ENCODE measurements around the gene ASB15.

DNA sequence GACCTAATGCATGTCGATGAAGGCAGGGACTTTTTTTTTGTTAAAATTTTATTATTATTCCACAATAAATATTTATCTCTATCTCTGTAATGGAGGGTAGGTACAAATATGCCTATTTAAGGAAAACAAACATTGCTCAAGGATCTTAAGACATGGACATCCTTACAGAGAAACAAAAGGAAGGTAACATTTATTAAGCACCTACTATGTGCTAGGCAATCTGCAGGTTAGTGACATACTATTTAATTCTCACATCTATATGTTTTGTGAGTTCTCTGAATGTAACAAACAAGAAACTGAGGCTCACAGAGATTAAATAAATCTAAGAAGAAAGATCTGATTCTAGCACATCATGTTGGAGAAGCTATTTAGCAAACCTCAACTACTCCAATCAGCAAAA is 86.1 kb downstream of the ASB15 start:
- TF ChIP-seq, protein P1, sequence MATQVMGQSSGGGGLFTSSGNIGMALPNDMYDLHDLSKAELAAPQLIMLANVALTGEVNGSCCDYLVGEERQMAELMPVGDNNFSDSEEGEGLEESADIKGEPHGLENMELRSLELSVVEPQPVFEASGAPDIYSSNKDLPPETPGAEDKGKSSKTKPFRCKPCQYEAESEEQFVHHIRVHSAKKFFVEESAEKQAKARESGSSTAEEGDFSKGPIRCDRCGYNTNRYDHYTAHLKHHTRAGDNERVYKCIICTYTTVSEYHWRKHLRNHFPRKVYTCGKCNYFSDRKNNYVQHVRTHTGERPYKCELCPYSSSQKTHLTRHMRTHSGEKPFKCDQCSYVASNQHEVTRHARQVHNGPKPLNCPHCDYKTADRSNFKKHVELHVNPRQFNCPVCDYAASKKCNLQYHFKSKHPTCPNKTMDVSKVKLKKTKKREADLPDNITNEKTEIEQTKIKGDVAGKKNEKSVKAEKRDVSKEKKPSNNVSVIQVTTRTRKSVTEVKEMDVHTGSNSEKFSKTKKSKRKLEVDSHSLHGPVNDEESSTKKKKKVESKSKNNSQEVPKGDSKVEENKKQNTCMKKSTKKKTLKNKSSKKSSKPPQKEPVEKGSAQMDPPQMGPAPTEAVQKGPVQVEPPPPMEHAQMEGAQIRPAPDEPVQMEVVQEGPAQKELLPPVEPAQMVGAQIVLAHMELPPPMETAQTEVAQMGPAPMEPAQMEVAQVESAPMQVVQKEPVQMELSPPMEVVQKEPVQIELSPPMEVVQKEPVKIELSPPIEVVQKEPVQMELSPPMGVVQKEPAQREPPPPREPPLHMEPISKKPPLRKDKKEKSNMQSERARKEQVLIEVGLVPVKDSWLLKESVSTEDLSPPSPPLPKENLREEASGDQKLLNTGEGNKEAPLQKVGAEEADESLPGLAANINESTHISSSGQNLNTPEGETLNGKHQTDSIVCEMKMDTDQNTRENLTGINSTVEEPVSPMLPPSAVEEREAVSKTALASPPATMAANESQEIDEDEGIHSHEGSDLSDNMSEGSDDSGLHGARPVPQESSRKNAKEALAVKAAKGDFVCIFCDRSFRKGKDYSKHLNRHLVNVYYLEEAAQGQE (IDR thresholded peaks at IDR 0.05), result no peak
- TF ChIP-seq, protein P2, sequence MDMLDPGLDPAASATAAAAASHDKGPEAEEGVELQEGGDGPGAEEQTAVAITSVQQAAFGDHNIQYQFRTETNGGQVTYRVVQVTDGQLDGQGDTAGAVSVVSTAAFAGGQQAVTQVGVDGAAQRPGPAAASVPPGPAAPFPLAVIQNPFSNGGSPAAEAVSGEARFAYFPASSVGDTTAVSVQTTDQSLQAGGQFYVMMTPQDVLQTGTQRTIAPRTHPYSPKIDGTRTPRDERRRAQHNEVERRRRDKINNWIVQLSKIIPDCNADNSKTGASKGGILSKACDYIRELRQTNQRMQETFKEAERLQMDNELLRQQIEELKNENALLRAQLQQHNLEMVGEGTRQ (IDR thresholded peaks at IDR 0.05), result no peak

Data from A549 (cell line).